ENCODE data around the gene TBC1D2B. TPM values are rescaled to one million over a fixed set of nuclear protein-coding genes. Genes with fewer than 3 reads are reported as not detected.

Gene TBC1D2B
- polyA plus RNA-seq, 1 donor from 2014 or later, result 9.4 TPM

DNA sequence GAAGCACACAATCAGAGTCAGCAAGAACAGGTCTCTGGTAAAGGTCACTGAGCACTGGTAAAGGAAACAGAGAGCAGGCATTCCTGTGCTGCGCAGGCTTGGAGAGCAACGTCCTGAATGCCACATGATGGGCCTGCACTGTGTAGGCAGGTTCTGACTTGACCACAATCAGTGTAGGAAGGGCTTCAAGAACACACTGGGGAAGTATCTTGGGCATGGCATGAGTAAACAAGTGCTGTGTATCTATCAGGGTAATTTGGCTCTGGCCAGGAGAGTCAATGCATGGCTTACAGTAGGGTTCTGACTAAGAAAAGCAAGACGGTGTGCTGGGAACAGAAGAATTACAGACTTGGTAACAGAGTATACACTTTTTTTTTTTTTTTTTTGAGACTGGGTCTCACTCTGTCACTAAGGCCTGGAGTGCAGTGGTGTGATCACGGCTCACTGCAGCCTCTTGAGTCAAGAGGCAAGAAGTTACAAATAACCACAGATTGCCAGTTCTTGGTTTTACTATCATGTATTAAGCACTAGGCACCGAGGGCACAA is 30.6 kb downstream of the TBC1D2B start:
- no peak for TF ChIP-seq POLR2AphosphoS5 (IDR thresholded peaks at IDR 0.05)
- TF ChIP-seq, protein P1, sequence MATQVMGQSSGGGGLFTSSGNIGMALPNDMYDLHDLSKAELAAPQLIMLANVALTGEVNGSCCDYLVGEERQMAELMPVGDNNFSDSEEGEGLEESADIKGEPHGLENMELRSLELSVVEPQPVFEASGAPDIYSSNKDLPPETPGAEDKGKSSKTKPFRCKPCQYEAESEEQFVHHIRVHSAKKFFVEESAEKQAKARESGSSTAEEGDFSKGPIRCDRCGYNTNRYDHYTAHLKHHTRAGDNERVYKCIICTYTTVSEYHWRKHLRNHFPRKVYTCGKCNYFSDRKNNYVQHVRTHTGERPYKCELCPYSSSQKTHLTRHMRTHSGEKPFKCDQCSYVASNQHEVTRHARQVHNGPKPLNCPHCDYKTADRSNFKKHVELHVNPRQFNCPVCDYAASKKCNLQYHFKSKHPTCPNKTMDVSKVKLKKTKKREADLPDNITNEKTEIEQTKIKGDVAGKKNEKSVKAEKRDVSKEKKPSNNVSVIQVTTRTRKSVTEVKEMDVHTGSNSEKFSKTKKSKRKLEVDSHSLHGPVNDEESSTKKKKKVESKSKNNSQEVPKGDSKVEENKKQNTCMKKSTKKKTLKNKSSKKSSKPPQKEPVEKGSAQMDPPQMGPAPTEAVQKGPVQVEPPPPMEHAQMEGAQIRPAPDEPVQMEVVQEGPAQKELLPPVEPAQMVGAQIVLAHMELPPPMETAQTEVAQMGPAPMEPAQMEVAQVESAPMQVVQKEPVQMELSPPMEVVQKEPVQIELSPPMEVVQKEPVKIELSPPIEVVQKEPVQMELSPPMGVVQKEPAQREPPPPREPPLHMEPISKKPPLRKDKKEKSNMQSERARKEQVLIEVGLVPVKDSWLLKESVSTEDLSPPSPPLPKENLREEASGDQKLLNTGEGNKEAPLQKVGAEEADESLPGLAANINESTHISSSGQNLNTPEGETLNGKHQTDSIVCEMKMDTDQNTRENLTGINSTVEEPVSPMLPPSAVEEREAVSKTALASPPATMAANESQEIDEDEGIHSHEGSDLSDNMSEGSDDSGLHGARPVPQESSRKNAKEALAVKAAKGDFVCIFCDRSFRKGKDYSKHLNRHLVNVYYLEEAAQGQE (IDR thresholded peaks at IDR 0.05; ENCODE audit: borderline replicate concordance), result no peak
- TF ChIP-seq, protein P2, sequence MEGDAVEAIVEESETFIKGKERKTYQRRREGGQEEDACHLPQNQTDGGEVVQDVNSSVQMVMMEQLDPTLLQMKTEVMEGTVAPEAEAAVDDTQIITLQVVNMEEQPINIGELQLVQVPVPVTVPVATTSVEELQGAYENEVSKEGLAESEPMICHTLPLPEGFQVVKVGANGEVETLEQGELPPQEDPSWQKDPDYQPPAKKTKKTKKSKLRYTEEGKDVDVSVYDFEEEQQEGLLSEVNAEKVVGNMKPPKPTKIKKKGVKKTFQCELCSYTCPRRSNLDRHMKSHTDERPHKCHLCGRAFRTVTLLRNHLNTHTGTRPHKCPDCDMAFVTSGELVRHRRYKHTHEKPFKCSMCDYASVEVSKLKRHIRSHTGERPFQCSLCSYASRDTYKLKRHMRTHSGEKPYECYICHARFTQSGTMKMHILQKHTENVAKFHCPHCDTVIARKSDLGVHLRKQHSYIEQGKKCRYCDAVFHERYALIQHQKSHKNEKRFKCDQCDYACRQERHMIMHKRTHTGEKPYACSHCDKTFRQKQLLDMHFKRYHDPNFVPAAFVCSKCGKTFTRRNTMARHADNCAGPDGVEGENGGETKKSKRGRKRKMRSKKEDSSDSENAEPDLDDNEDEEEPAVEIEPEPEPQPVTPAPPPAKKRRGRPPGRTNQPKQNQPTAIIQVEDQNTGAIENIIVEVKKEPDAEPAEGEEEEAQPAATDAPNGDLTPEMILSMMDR (IDR thresholded peaks at IDR 0.05; ENCODE audit: poor library complexity, severe bottlenecking), result no peak
- no peak for TF ChIP-seq MXI1 (conservative IDR thresholded peaks at IDR 0.05; ENCODE audit: poor library complexity, severe bottlenecking)
- no peak for TF ChIP-seq TAF1 (IDR thresholded peaks at IDR 0.05; ENCODE audit: low read depth)
- TF ChIP-seq EP300 (conservative IDR thresholded peaks at IDR 0.05; ENCODE audit: poor library complexity, severe bottlenecking), result no peak
- no peaks in the 10 kb centered on the region for H3F3A ChIP-seq (ENCODE audit: insufficient read depth, low read length, poor library complexity, severe bottlenecking)
- H3K9ac ChIP-seq (ENCODE audit: low read length), result no peak overlapping the region
- H3K36me3 ChIP-seq (ENCODE audit: insufficient read depth, low read length), result no peaks in the 10 kb centered on the region
- H3K79me2 ChIP-seq (replicated peaks; ENCODE audit: insufficient read depth, low read length), result no peaks in the 10 kb centered on the region
- no peaks in the 10 kb centered on the region for H4K20me1 ChIP-seq (ENCODE audit: insufficient read depth)
- no peak overlapping the region for H2AFZ ChIP-seq (ENCODE audit: low read depth, low read length)
- no peak overlapping the region for H3K4me2 ChIP-seq (ENCODE audit: low read length)
- no peaks in the 10 kb centered on the region for H3K9me2 ChIP-seq (ENCODE audit: insufficient read depth, low read length)
- no peaks in the 10 kb centered on the region for H3K27me3 ChIP-seq (ENCODE audit: insufficient read depth, low read depth, low read length)
- no peak overlapping the region for H3K4me3 ChIP-seq (ENCODE audit: low read length)
- H3K9me3 ChIP-seq (ENCODE audit: low read length), result no peaks in the 10 kb centered on the region
- no peak overlapping the region for H3K27ac ChIP-seq (ENCODE audit: low read length)

DNA sequence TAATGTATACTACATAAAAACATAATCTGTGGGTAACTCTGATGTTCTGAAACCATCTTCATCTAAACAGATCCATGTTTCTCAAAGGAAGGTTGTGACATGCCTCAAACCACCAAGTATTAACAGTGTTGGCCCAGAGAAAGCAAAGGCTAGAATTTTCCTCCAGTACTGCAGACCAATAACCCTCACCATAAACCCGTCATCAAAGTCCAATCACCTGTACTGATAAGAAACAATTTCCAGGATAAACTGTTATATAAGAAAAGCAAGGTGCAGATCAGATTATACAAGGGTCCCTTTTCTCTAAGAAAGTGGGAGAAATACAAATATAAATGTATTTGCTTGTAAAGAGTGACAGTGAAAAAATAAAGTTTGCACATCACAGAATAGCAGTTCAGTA is 32.3 kb downstream of the TBC1D2B start:
- Histone ChIP-seq H2AFZ (ENCODE audit: low read depth, low read length) (no peak overlapping the region), H3K27ac (ENCODE audit: low read length) (no peak overlapping the region), H3K9me2 (ENCODE audit: insufficient read depth, low read length) (no peaks in the 10 kb centered on the region), H3K4me3 (ENCODE audit: low read length) (no peak overlapping the region), H3K27me3 (ENCODE audit: insufficient read depth, low read depth, low read length) (no peaks in the 10 kb centered on the region), H3K79me2 (replicated peaks; ENCODE audit: insufficient read depth, low read length) (no peaks in the 10 kb centered on the region), H4K20me1 (ENCODE audit: insufficient read depth) (no peaks in the 10 kb centered on the region), H3K9ac (ENCODE audit: low read length) (no peak overlapping the region), H3K9me3 (ENCODE audit: low read length) (no peaks in the 10 kb centered on the region), H3F3A (ENCODE audit: insufficient read depth, low read length, poor library complexity, severe bottlenecking) (no peaks in the 10 kb centered on the region), H3K4me2 (ENCODE audit: low read length) (no peak overlapping the region), H3K36me3 (ENCODE audit: insufficient read depth, low read length) (no peaks in the 10 kb centered on the region)
- TF ChIP-seq RAD21 (conservative IDR thresholded peaks at IDR 0.05), result no peak
- no peak for TF ChIP-seq EP300 (conservative IDR thresholded peaks at IDR 0.05; ENCODE audit: poor library complexity, severe bottlenecking)
- TF ChIP-seq POLR2AphosphoS5 (IDR thresholded peaks at IDR 0.05), result no peak
- TF ChIP-seq TAF1 (IDR thresholded peaks at IDR 0.05; ENCODE audit: low read depth), result no peak

DNA sequence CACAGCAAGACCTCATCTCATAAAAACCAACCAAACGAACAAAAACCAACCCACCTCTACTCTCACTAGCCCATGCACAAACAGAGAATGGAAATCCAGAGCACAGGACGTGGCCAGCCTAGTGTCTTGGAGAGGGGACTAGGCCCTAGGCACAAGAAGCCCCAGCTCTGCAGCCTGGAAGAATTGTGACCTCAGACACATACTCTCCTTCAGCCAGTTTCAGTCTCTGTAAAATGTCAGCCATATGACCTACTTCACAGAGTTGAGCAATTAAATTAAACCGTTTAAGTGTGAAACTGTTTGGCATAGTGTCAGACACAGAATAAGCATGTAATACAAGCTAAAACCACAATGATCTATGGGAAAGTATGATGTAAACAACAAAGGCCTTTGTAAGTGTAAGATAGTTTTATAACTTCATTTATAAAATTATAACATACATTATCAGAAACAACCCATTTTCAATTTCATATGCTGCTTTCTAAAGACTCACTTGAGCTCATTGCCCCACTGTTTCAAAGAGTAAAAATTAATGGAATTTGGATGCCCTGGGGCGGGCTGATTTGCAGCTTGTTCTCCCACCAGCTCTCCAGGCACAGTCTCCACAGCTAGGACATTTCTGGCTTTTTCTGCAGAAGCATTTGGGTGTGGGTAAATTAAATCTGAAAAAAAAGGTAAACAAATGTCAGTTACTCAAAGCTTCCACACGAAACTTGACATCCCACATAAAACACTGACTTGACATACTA is 32.9 kb downstream of the TBC1D2B start:
- Histone ChIP-seq H3K36me3 (ENCODE audit: insufficient read depth, low read length) (no peaks in the 10 kb centered on the region), H3K9ac (ENCODE audit: low read length) (no peak overlapping the region), H3K4me3 (ENCODE audit: low read length) (no peak overlapping the region), H3K27me3 (ENCODE audit: insufficient read depth, low read depth, low read length) (no peaks in the 10 kb centered on the region), H2AFZ (ENCODE audit: low read depth, low read length) (no peak overlapping the region), H3K4me2 (ENCODE audit: low read length) (no peak overlapping the region), H3K9me2 (ENCODE audit: insufficient read depth, low read length) (no peaks in the 10 kb centered on the region), H3F3A (ENCODE audit: insufficient read depth, low read length, poor library complexity, severe bottlenecking) (no peaks in the 10 kb centered on the region), H3K79me2 (replicated peaks; ENCODE audit: insufficient read depth, low read length) (no peaks in the 10 kb centered on the region), H3K9me3 (ENCODE audit: low read length) (no peaks in the 10 kb centered on the region), H3K27ac (ENCODE audit: low read length) (no peak overlapping the region), H4K20me1 (ENCODE audit: insufficient read depth) (no peaks in the 10 kb centered on the region)
- TF ChIP-seq, protein P1 (IDR thresholded peaks at IDR 0.05; ENCODE audit: borderline replicate concordance), result no peak
- no peak for TF ChIP-seq EP300 (conservative IDR thresholded peaks at IDR 0.05; ENCODE audit: poor library complexity, severe bottlenecking)
- TF ChIP-seq POLR2AphosphoS5 (IDR thresholded peaks at IDR 0.05), result no peak

Data from neural cell (in vitro differentiated cells).